WTC11 (cell line): Measurements from ENCODE around the gene ADSL. TPM values are rescaled to one million over a fixed set of nuclear protein-coding genes. Genes with fewer than 3 reads are reported as not detected.

Source experiments
- ATAC-seq: fragments of 200-7000 bp; cut with Tn5 transposase; 2 replicates; pipeline ENCODE4 v1.10.0; 2021; ENCODE audit warnings: mild to moderate bottlenecking, moderate library complexity
- CTCF ChIA-PET: fragments of 300-600 bp; sonication (Branson Sonifier 250); formaldehyde crosslinking; loops from one replicate; lab custom pipeline; 2021; ENCODE audit warnings: antibody characterized with exemption; lab: Charles Lee
- POLR2A ChIA-PET: fragments of 350-600 bp; sonication (Branson Sonifier 250); formaldehyde crosslinking; loops from one replicate; lab custom pipeline; 2021; ENCODE audit warnings: antibody characterized with exemption; lab: Charles Lee
- DNase-seq: peaks from one replicate; pipeline ENCODE4 v3.0.0; 2021; ENCODE audit warnings: low spot score
- H3K27ac Mint-ChIP-seq: 2 replicates; pipeline ENCODE4 v1.8.0; 2021; ENCODE audit warnings: mixed read lengths
- H3K27me3 Mint-ChIP-seq: 2 replicates; pipeline ENCODE4 v1.8.0; 2021; ENCODE audit warnings: low read depth, mild to moderate bottlenecking, moderate library complexity, mixed read lengths
- H3K36me3 Mint-ChIP-seq: 2 replicates; pipeline ENCODE4 v1.8.0; 2021; ENCODE audit warnings: mixed read lengths
- H3K4me1 Mint-ChIP-seq: 2 replicates; pipeline ENCODE4 v1.8.0; 2022; ENCODE audit warnings: mixed read lengths
- H3K4me3 Mint-ChIP-seq: 2 replicates; pipeline ENCODE4 v1.8.0; 2021; ENCODE audit warnings: mild to moderate bottlenecking, moderate library complexity, mixed read lengths
- H3K9me3 Mint-ChIP-seq: 2 replicates; pipeline ENCODE4 v1.8.0; 2021; ENCODE audit warnings: mixed read lengths
- AFF4 ChIP-seq: sonication (generic); formaldehyde crosslinking; IDR thresholded peaks from 2 replicates; pipeline ENCODE4 v1.8.1; 2023; ENCODE audit warnings: mild to moderate bottlenecking, missing genetic modification reagents, borderline replicate concordance
- AR ChIP-seq: fragments of 250-450 bp; sonication (Bioruptor Pico); IDR thresholded peaks from 2 replicates; pipeline ENCODE4 v1.9.0; 2021; ENCODE audit warnings: mild to moderate bottlenecking
- CREM ChIP-seq: sonication (generic); formaldehyde crosslinking; IDR thresholded peaks from 2 replicates; pipeline ENCODE4 v1.8.1; 2022; ENCODE audit warnings: mild to moderate bottlenecking, missing genetic modification reagents, moderate library complexity
- E2F1 ChIP-seq: sonication (generic); formaldehyde crosslinking; IDR thresholded peaks from 2 replicates; pipeline ENCODE4 v1.8.0; 2022; ENCODE audit warnings: mild to moderate bottlenecking, missing genetic modification reagents
- ERG ChIP-seq: fragments of 250-450 bp; sonication (Bioruptor Pico); IDR thresholded peaks from 2 replicates; pipeline ENCODE4 v1.8.0; 2021; ENCODE audit warnings: mild to moderate bottlenecking
- ESRRA ChIP-seq: sonication (generic); formaldehyde crosslinking; IDR thresholded peaks from 2 replicates; pipeline ENCODE4 v1.8.1; 2022; ENCODE audit warnings: mild to moderate bottlenecking, missing genetic modification reagents, borderline replicate concordance
- FOXK1 ChIP-seq: sonication (generic); formaldehyde crosslinking; IDR thresholded peaks from 2 replicates; pipeline ENCODE4 v1.8.0; 2022; ENCODE audit warnings: mild to moderate bottlenecking, moderate library complexity, missing genetic modification reagents
- IRF1 ChIP-seq: sonication (generic); formaldehyde crosslinking; IDR thresholded peaks from 2 replicates; pipeline ENCODE4 v1.8.0; 2023; ENCODE audit warnings: missing genetic modification reagents
- JAZF1 ChIP-seq: fragments of 250-450 bp; sonication (Bioruptor Pico); IDR thresholded peaks from 2 replicates; pipeline ENCODE4 v1.9.0; 2021; ENCODE audit warnings: moderate library complexity, mild to moderate bottlenecking, inconsistent platforms
- NFE2L1 ChIP-seq: sonication (generic); formaldehyde crosslinking; IDR thresholded peaks from 2 replicates; pipeline ENCODE4 v1.8.1; 2023; ENCODE audit warnings: missing genetic modification reagents
- NR1H2 ChIP-seq: sonication (generic); formaldehyde crosslinking; IDR thresholded peaks from 2 replicates; pipeline ENCODE4 v1.9.0; 2021; ENCODE audit warnings: mild to moderate bottlenecking, moderate library complexity, missing genetic modification reagents
- OVOL2 ChIP-seq: fragments of 250-450 bp; sonication (Bioruptor Pico); IDR thresholded peaks from 2 replicates; pipeline ENCODE4 v1.9.0; 2021; ENCODE audit warnings: mild to moderate bottlenecking, borderline replicate concordance
- PRDM15 ChIP-seq: sonication (generic); formaldehyde crosslinking; IDR thresholded peaks from 2 replicates; pipeline ENCODE4 v1.8.0; 2022; ENCODE audit warnings: missing genetic modification reagents
- SOX15 ChIP-seq: fragments of 250-450 bp; sonication (Bioruptor Pico); IDR thresholded peaks from 2 replicates; pipeline ENCODE4 v1.9.0; 2021; ENCODE audit warnings: mild to moderate bottlenecking
- SP1 ChIP-seq: sonication (generic); formaldehyde crosslinking; conservative IDR thresholded peaks from 2 replicates; pipeline ENCODE4 v1.8.1; 2022; ENCODE audit warnings: missing genetic modification reagents
- USF1 ChIP-seq: sonication (generic); formaldehyde crosslinking; IDR thresholded peaks from 2 replicates; pipeline ENCODE4 v1.8.0; 2022; ENCODE audit warnings: mild to moderate bottlenecking, missing genetic modification reagents
- ZNF219 ChIP-seq: sonication (generic); formaldehyde crosslinking; IDR thresholded peaks from 2 replicates; pipeline ENCODE4 v1.8.0; 2023; ENCODE audit warnings: missing genetic modification reagents, mild to moderate bottlenecking, borderline replicate concordance
- ZNF263 ChIP-seq: sonication (generic); formaldehyde crosslinking; IDR thresholded peaks from 2 replicates; pipeline ENCODE4 v1.8.1; 2022; ENCODE audit warnings: low read depth, mild to moderate bottlenecking, moderate library complexity, missing genetic modification reagents
- ZNF317 ChIP-seq: sonication (generic); formaldehyde crosslinking; IDR thresholded peaks from 2 replicates; pipeline ENCODE4 v1.8.1; 2023; ENCODE audit warnings: low read depth, mild to moderate bottlenecking, moderate library complexity, missing genetic modification reagents, borderline replicate concordance
- total RNA-seq: library from RNA; stranded (reverse); gene quantifications from 3 replicates; pipeline ENCODE4 v1.2.3, GENCODE V29; 2021

The ADSL gene
- total RNA-seq, 1 experiment from 2014 or later: 154 TPM

- ChIA-PET POLR2A (no interaction called here), CTCF (interaction anchor here (1.5 kb wide), 1 partner anchor 15 kb away, joined by 5 read pairs; no protein-coding TSS in a partner anchor)
- no peak for DNase-seq
- Mint-ChIP-seq H3K4me3 (no peak overlapping the region), H3K36me3 (peaks cover 14% of the 10 kb centered on the region)
- TF ChIP-seq JAZF1 (CRISPR knock-in tag): no peak
- TF ChIP-seq NFE2L1 (CRISPR knock-in tag): no peak
- TF ChIP-seq ZNF317 (CRISPR knock-in tag): no peak
- TF ChIP-seq ZNF263 (CRISPR knock-in tag): no peak
- no peak for TF ChIP-seq PRDM15 (CRISPR knock-in tag)
- TF ChIP-seq E2F1 (CRISPR knock-in tag): no peak
- TF ChIP-seq, all 79 proteins: peak for 0
- Mint-ChIP-seq H3K4me1 (no peaks in the 10 kb centered on the region), H3K27ac (no peak overlapping the region; the same call in 1 of the 2 replicates), H3K27me3 (no peaks in the 10 kb centered on the region), H3K9me3 (no peaks in the 10 kb centered on the region)
- ATAC-seq: no peak
Measured at GRCh38 chr22:40414311-40414710, 68.0 kb downstream of the ADSL start.

- ChIA-PET CTCF (interaction anchor here (0.7 to 1.5 kb wide), 4 partner anchors 16 to 484 kb away, joined by 3 to 6 read pairs (median 4); no protein-coding TSS in a partner anchor), POLR2A (no interaction called here)
- TF ChIP-seq USF1 (no peak), ZNF219 (CRISPR knock-in tag) (no peak), NR1H2 (CRISPR knock-in tag) (no peak), CREM (no peak), ERG (CRISPR knock-in tag) (no peak), IRF1 (CRISPR knock-in tag) (no peak), OVOL2 (no peak), FOXK1 (CRISPR knock-in tag) (no peak), AFF4 (CRISPR knock-in tag) (no peak), SOX15 (CRISPR knock-in tag) (no peak), SP1 (no peak), ESRRA (CRISPR knock-in tag) (no peak), NFE2L1 (CRISPR knock-in tag) (no peak), AR (CRISPR knock-in tag) (no peak), JAZF1 (CRISPR knock-in tag) (no peak)
Measured at GRCh38 chr22:40414838-40415505, 68.7 kb downstream of the ADSL start.

More at GRCh38 chr22:40414838-40415505, 68.7 kb downstream of the ADSL start:
- Mint-ChIP-seq H3K27ac (no peak overlapping the region), H3K27me3 (no peaks in the 10 kb centered on the region), H3K9me3 (no peaks in the 10 kb centered on the region), H3K4me1 (no peaks in the 10 kb centered on the region), H3K36me3 (peaks cover 20% of the 10 kb centered on the region), H3K4me3 (no peak overlapping the region)
- ATAC-seq (no peak), DNase-seq (no peak)
